ENCODE data around the gene NCAPD2. TPM values are rescaled to one million over a fixed set of nuclear protein-coding genes. Genes with fewer than 3 reads are reported as not detected.

NCAPD2 gene
- total and polyA plus RNA-seq, 3 donors from 2014 or later, result 42.9 to 46.6 (median 43.1) TPM

- Histone ChIP-seq H3K4me3 (no peak overlapping the region), H3K36me3 (ENCODE audit: low read depth, missing control alignments) (no peaks in the 10 kb centered on the region), H3K27me3 (no peaks in the 10 kb centered on the region), H3K9me3 (no peaks in the 10 kb centered on the region), H3K4me1 (peaks cover 9% of the 10 kb centered on the region), H3K27ac (no peak overlapping the region)
- intact Hi-C loops (cut with DNase I; ENCODE audit: low total_unique reads), result loop anchor here (10.0 kb wide), 1 partner anchor 123 kb away; no protein-coding TSS in a partner anchor
- 89 to 91% methylated on average over 10 to 12 of the region's 12 CpGs for WGBS, 2 donors
- DNase-seq, result no peak
- no peak for TF ChIP-seq POLR2A (IDR thresholded peaks at IDR 0.05)
- TF ChIP-seq, protein P1, sequence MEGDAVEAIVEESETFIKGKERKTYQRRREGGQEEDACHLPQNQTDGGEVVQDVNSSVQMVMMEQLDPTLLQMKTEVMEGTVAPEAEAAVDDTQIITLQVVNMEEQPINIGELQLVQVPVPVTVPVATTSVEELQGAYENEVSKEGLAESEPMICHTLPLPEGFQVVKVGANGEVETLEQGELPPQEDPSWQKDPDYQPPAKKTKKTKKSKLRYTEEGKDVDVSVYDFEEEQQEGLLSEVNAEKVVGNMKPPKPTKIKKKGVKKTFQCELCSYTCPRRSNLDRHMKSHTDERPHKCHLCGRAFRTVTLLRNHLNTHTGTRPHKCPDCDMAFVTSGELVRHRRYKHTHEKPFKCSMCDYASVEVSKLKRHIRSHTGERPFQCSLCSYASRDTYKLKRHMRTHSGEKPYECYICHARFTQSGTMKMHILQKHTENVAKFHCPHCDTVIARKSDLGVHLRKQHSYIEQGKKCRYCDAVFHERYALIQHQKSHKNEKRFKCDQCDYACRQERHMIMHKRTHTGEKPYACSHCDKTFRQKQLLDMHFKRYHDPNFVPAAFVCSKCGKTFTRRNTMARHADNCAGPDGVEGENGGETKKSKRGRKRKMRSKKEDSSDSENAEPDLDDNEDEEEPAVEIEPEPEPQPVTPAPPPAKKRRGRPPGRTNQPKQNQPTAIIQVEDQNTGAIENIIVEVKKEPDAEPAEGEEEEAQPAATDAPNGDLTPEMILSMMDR (IDR thresholded peaks at IDR 0.05), result no peak
These were observed 36.5 kb upstream of the NCAPD2 start for GRCh38 chr12:6457220-6457945.

- Histone ChIP-seq H3K4me3 (no peak overlapping the region), H3K4me1 (no peaks in the 10 kb centered on the region), H3K36me3 (ENCODE audit: low read depth, missing control alignments) (no peaks in the 10 kb centered on the region), H3K27me3 (no peaks in the 10 kb centered on the region), H3K9me3 (no peaks in the 10 kb centered on the region), H3K27ac (no peak overlapping the region)
- no peak for DNase-seq
- 94 to 95% methylated on average over 14 of the region's 14 CpGs for WGBS, 2 donors
- intact Hi-C loops (cut with DNase I; ENCODE audit: low total_unique reads), result loop anchor here (10.0 kb wide), 1 partner anchor 124 kb away; no protein-coding TSS in a partner anchor
- TF ChIP-seq POLR2A (IDR thresholded peaks at IDR 0.05), result no peak
- TF ChIP-seq, protein P1 (IDR thresholded peaks at IDR 0.05), result no peak
These were observed 35.5 kb upstream of the NCAPD2 start for GRCh38 chr12:6458281-6459003.

GRCh38 chr12:6459004-6459337 is 34.9 kb upstream of the NCAPD2 start:
- Histone ChIP-seq H3K27ac (no peak overlapping the region), H3K36me3 (ENCODE audit: low read depth, missing control alignments) (no peaks in the 10 kb centered on the region), H3K4me3 (no peak overlapping the region), H3K27me3 (no peaks in the 10 kb centered on the region), H3K4me1 (no peaks in the 10 kb centered on the region), H3K9me3 (no peaks in the 10 kb centered on the region)
- intact Hi-C loops (cut with DNase I; ENCODE audit: low total_unique reads), result loop anchor here (10.0 kb wide), 1 partner anchor 124 kb away; no protein-coding TSS in a partner anchor
- TF ChIP-seq, protein P1 (IDR thresholded peaks at IDR 0.05), result no peak
- no peak for TF ChIP-seq POLR2A (IDR thresholded peaks at IDR 0.05)
- WGBS, 2 donors, result 94 to 100% methylated on average over 2 of the region's 2 CpGs
- no peak for DNase-seq

DNA sequence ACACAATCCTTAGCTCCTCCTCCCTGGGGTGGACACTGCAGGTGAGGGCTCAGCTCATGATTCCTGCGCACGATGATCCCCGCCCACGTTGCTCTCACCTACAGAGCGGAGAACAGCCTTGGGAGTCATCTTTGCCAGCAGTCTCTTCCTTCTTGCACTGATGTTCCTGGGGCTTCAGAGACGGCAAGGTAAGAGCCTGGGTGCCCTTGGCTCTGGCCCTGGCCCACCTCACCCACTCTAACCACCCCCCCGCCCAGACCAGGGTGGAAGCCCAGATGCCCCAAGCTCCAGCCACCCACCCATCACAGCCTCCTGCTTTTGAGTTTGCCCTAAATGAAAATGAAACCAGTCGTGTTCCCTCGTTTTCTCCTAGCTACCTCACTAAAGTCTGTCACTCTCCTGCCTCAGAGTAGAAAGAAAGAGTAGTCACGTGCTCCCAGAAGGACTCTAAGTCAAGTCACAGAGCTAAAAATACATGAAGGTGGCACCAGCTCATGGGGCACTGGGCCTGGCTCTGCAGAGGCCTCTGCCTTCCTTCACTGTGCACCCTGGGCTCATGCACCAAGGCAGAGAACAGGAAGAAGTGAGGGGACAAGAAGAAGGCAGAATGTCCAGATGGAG is 33.0 kb upstream of the NCAPD2 start:
- DNase-seq, result no peak
- Histone ChIP-seq H3K36me3 (ENCODE audit: low read depth, missing control alignments) (no peaks in the 10 kb centered on the region), H3K4me1 (no peaks in the 10 kb centered on the region), H3K4me3 (no peak overlapping the region), H3K27ac (no peak overlapping the region), H3K9me3 (no peaks in the 10 kb centered on the region), H3K27me3 (no peaks in the 10 kb centered on the region)
- TF ChIP-seq, protein P1 (IDR thresholded peaks at IDR 0.05), result no peak
- no peak for TF ChIP-seq POLR2A (IDR thresholded peaks at IDR 0.05)
- WGBS, 2 donors, result 91 to 92% methylated on average over 10 of the region's 10 CpGs
- intact Hi-C loops (cut with DNase I; ENCODE audit: low total_unique reads), result no loop called here
